GM12878 (cell line): ENCODE measurements around the gene ADM2. TPM values are rescaled to one million over a fixed set of nuclear protein-coding genes. Genes with fewer than 3 reads are reported as not detected.

Source experiments
- BACH1 ChIP-seq: fragments of 450-650 bp; IDR thresholded peaks from 2 replicates; pipeline ENCODE4 v1.6.1; 2017; ENCODE audit warnings: mild to moderate bottlenecking, borderline replicate concordance
- BCL3 ChIP-seq: IDR thresholded peaks from 2 replicates; pipeline ENCODE4 v1.6.1; 2011; ENCODE audit warnings: borderline replicate concordance, low read depth, mild to moderate bottlenecking, moderate library complexity, low read length; ENCODE audit not compliant: insufficient read depth, poor library complexity, severe bottlenecking
- BHLHE40 ChIP-seq, 2 experiments: fragments of 450-650 bp in 1 of 2; IDR thresholded peaks; 2 replicates each; pipeline ENCODE4 v1.6.1; 2011 to 2017; ENCODE audit warnings: low read depth in 2 of 2, borderline replicate concordance in 1 of 2, improper control_type of control experiment in 1 of 2, low read length in 1 of 2, mild to moderate bottlenecking in 1 of 2
- CHD2 ChIP-seq: IDR thresholded peaks from 2 replicates; pipeline ENCODE4 v1.6.1; 2011; ENCODE audit warnings: low read depth, low read length, improper control_type of control experiment, borderline replicate concordance
- CREB1 ChIP-seq: IDR thresholded peaks from 2 replicates; pipeline ENCODE4 v1.6.1; 2012; ENCODE audit warnings: low read depth, mild to moderate bottlenecking, inconsistent platforms
- ELK1 ChIP-seq: IDR thresholded peaks from 2 replicates; pipeline ENCODE4 v1.6.1; 2012; ENCODE audit warnings: low read depth, low read length, improper control_type of control experiment
- HDAC6 ChIP-seq: fragments of 200-600 bp; sonication (generic); IDR thresholded peaks from one replicate; pipeline ENCODE4 v1.8.0; 2017; ENCODE audit warnings: antibody characterized with exemption; ENCODE audit not compliant: unreplicated experiment
- HDGF ChIP-seq: fragments of 450-650 bp; IDR thresholded peaks from 2 replicates; pipeline ENCODE4 v1.6.1; 2016; ENCODE audit warnings: antibody characterized with exemption
- IKZF1 ChIP-seq: fragments of 450-650 bp; conservative IDR thresholded peaks from 2 replicates; pipeline ENCODE4 v1.6.1; 2017; ENCODE audit warnings: antibody characterized with exemption, mild to moderate bottlenecking
- IRF3 ChIP-seq: fragments of 450-650 bp; IDR thresholded peaks from 2 replicates; pipeline ENCODE4 v1.6.1; 2014; ENCODE audit warnings: mild to moderate bottlenecking
- IRF5 ChIP-seq: fragments of 450-650 bp; IDR thresholded peaks from 2 replicates; pipeline ENCODE4 v1.6.1; 2017; ENCODE audit warnings: borderline replicate concordance
- MLLT1 ChIP-seq: fragments of 450-650 bp; IDR thresholded peaks from 2 replicates; pipeline ENCODE4 v1.6.1; 2016; ENCODE audit warnings: mild to moderate bottlenecking
- MTA2 ChIP-seq: fragments of 450-650 bp; IDR thresholded peaks from 2 replicates; pipeline ENCODE4 v1.6.1; 2016; ENCODE audit warnings: low read depth, mild to moderate bottlenecking, moderate library complexity
- MYC ChIP-seq: IDR thresholded peaks from 2 replicates; pipeline ENCODE4 v1.6.1; 2011; ENCODE audit warnings: mild to moderate bottlenecking, low read length, moderate library complexity, inconsistent platforms; ENCODE audit not compliant: insufficient read depth, insufficient replicate concordance, insufficient read length, severe bottlenecking
- NR2F1 ChIP-seq: fragments of 450-650 bp; conservative IDR thresholded peaks from 2 replicates; pipeline ENCODE4 v1.6.1; 2017; ENCODE audit warnings: mild to moderate bottlenecking
- TAF1 ChIP-seq: IDR thresholded peaks from 2 replicates; pipeline ENCODE4 v1.6.1; 2011; ENCODE audit warnings: mild to moderate bottlenecking, low read depth, low read length, borderline replicate concordance
- USF2 ChIP-seq: IDR thresholded peaks from 2 replicates; pipeline ENCODE4 v1.6.1; 2011; ENCODE audit warnings: low read depth, low read length, improper control_type of control experiment, borderline replicate concordance
- ZZZ3 ChIP-seq: IDR thresholded peaks from 2 replicates; pipeline ENCODE4 v1.6.1; 2011; ENCODE audit warnings: low read depth; ENCODE audit not compliant: control insufficient read depth, insufficient read length
- polyA plus RNA-seq, 11 experiments: library from polyadenylated mRNA; depleted of rRNA in 4 of 11; unstranded in 6 of 11; stranded (reverse) in 5 of 11; fragments of >200 nt; fragmentation: Nextera tagmentation in 4 of 11; fragmentation: Illumina TruSeq in 1 of 11; extraction: Ambion mirVana in 4 of 11; extraction: Trizol in 1 of 11; gene quantifications; 1 replicate in 1 of 11; 2 replicates in 10 of 11; pipeline versions ENCODE4 v1.2.1 to v1.2.3, GENCODE V29; 2011 to 2016; ENCODE audit warnings: inconsistent platforms in 2 of 11, missing spikeins in 2 of 11, low read depth in 1 of 11
- total RNA-seq, 4 experiments: library from RNA; depleted of rRNA in 3 of 4; stranded (reverse); fragments of >200 nt in 3 of 4; fragmentation: Illumina TruSeq in 1 of 4; extraction: Trizol in 1 of 4; gene quantifications; 2 replicates each; pipeline versions ENCODE4 v1.2.1 to v1.2.3, GENCODE V29; 2013 to 2021

Gene ADM2
- total and polyA plus RNA-seq, 10 of the 15 experiments (the other 5 are each of a cell fraction or from before 2014, with no cell fraction given) = 0.02 to 0.33 (median 0.12) TPM; not detected in 2

GRCh38 chr22:50526834-50527801 lies 45.8 kb downstream of the ADM2 start (continued):
- no peak for TF ChIP-seq IRF5
- TF ChIP-seq USF2 = no peak
- TF ChIP-seq BHLHE40 (IDR thresholded peaks at IDR 0.05; ENCODE audit: borderline replicate concordance in 1 of 2, low read depth in 2 of 2, low read length in 1 of 2) = peak in 1 of 2 experiments; percentile 25; a peak in 1 of 4 replicates
- no peak for TF ChIP-seq ZZZ3
- no peak for TF ChIP-seq CREB1
- no peak for TF ChIP-seq IKZF1
- TF ChIP-seq TAF1 = 0 out of 2 replicates have a peak, but pooled peaks have one; percentile 8
- TF ChIP-seq BACH1 = no peak
- TF ChIP-seq HDGF = peak; percentile 96
- peak; percentile 18; the same call in 1 of the 2 replicates for TF ChIP-seq MTA2
- TF ChIP-seq CHD2 = no peak
- peak; percentile 8 for TF ChIP-seq HDAC6
- no peak for TF ChIP-seq MYC
- TF ChIP-seq IRF3 = no peak
- TF ChIP-seq MLLT1 = 0 out of 2 replicates have a peak, but pooled peaks have one; percentile 62
- no peak for TF ChIP-seq ELK1
- TF ChIP-seq BCL3 = peak; percentile 29
- TF ChIP-seq NR2F1 = peak; percentile 5
